Astrocyte (in vitro differentiated cells and primary cell): ENCODE results near the gene KLHL22. TPM values are rescaled to one million over a fixed set of nuclear protein-coding genes. Genes with fewer than 3 reads are reported as not detected.

Experiments used
- DNase-seq: peaks from one replicate; pipeline ENCODE4 v3.0.0-alpha.2; 2010; ENCODE audit warnings: low read depth
- FAIRE-seq: peaks from 2 replicates; lab custom pipeline; 2011; peaks lifted over from hg19 to GRCh38; lab: Jason Lieb, UNC
- H2AFZ ChIP-seq: 2 replicates; pipeline ENCODE4 v1.6.0; 2012; ENCODE audit warnings: low read depth, low read length, inconsistent platforms
- H3K27ac ChIP-seq: 2 replicates; pipeline ENCODE4 v1.5.1; 2011; ENCODE audit warnings: low read depth, low read length, inconsistent platforms
- H3K27me3 ChIP-seq: 2 replicates; pipeline ENCODE4 v1.6.0; 2011; ENCODE audit warnings: low read length, inconsistent platforms; ENCODE audit not compliant: insufficient read depth
- H3K36me3 ChIP-seq: 2 replicates; pipeline ENCODE4 v1.5.1; 2011; ENCODE audit warnings: low read length, inconsistent platforms; ENCODE audit not compliant: insufficient read depth
- H3K4me1 ChIP-seq: 2 replicates; pipeline ENCODE4 v1.5.1; 2011; ENCODE audit warnings: low read length, inconsistent platforms; ENCODE audit not compliant: insufficient read depth
- H3K4me2 ChIP-seq: 2 replicates; pipeline ENCODE4 v1.6.0; 2012; ENCODE audit warnings: low read length, inconsistent platforms
- H3K4me3 ChIP-seq: 2 replicates; pipeline ENCODE4 v1.5.1; 2011; ENCODE audit warnings: low read depth, mild to moderate bottlenecking, low read length, inconsistent platforms; ENCODE audit not compliant: insufficient read depth
- H3K79me2 ChIP-seq: 2 replicates; pipeline ENCODE4 v1.6.0; 2012; ENCODE audit warnings: mild to moderate bottlenecking, low read length, inconsistent platforms; ENCODE audit not compliant: insufficient read depth
- H3K9ac ChIP-seq: 2 replicates; pipeline ENCODE4 v1.6.0; 2012; ENCODE audit warnings: mild to moderate bottlenecking, low read length, inconsistent platforms
- H3K9me3 ChIP-seq: 2 replicates; pipeline ENCODE4 v1.5.1; 2012; ENCODE audit warnings: low read depth, mild to moderate bottlenecking, low read length, inconsistent platforms; ENCODE audit not compliant: insufficient read depth
- H4K20me1 ChIP-seq: 2 replicates; pipeline ENCODE4 v1.6.0; 2012; ENCODE audit warnings: low read length, inconsistent platforms; ENCODE audit not compliant: insufficient read depth
- H3K27ac Mint-ChIP-seq: one replicate; pipeline ENCODE4 v1.8.0; 2021; ENCODE audit warnings: mild to moderate bottlenecking, mixed read lengths; ENCODE audit not compliant: unreplicated experiment
- H3K27me3 Mint-ChIP-seq: one replicate; pipeline ENCODE4 v1.8.0; 2021; ENCODE audit warnings: low read depth, mixed read lengths; ENCODE audit not compliant: unreplicated experiment
- H3K36me3 Mint-ChIP-seq: one replicate; pipeline ENCODE4 v1.8.0; 2021; ENCODE audit warnings: low read depth, mixed read lengths; ENCODE audit not compliant: unreplicated experiment
- H3K4me1 Mint-ChIP-seq: one replicate; pipeline ENCODE4 v1.8.0; 2021; ENCODE audit warnings: low read depth, mixed read lengths; ENCODE audit not compliant: unreplicated experiment
- H3K4me3 Mint-ChIP-seq: one replicate; pipeline ENCODE4 v1.8.0; 2021; ENCODE audit warnings: mild to moderate bottlenecking, moderate library complexity, mixed read lengths; ENCODE audit not compliant: unreplicated experiment
- H3K9me3 Mint-ChIP-seq: one replicate; pipeline ENCODE4 v1.8.0; 2021; ENCODE audit warnings: mild to moderate bottlenecking, mixed read lengths; ENCODE audit not compliant: unreplicated experiment
- EZH2 ChIP-seq: IDR thresholded peaks from 2 replicates; pipeline ENCODE4 v1.6.1; 2012; ENCODE audit warnings: mild to moderate bottlenecking, low read length, inconsistent platforms; ENCODE audit not compliant: insufficient read depth
- total RNA-seq: library from RNA; stranded (reverse); gene quantifications from 2 replicates; pipeline ENCODE4 v1.2.1, GENCODE V29; 2021
- TF ChIP-seq, protein P1 (sequence below): IDR thresholded peaks from 2 replicates; pipeline ENCODE4 v1.5.1; 2011; ENCODE audit warnings: low read depth, mild to moderate bottlenecking, inconsistent platforms, low read length, moderate library complexity; ENCODE audit not compliant: insufficient read depth

KLHL22 gene
- total RNA-seq, 1 donor from 2014 or later = 14.0 TPM

DNA sequence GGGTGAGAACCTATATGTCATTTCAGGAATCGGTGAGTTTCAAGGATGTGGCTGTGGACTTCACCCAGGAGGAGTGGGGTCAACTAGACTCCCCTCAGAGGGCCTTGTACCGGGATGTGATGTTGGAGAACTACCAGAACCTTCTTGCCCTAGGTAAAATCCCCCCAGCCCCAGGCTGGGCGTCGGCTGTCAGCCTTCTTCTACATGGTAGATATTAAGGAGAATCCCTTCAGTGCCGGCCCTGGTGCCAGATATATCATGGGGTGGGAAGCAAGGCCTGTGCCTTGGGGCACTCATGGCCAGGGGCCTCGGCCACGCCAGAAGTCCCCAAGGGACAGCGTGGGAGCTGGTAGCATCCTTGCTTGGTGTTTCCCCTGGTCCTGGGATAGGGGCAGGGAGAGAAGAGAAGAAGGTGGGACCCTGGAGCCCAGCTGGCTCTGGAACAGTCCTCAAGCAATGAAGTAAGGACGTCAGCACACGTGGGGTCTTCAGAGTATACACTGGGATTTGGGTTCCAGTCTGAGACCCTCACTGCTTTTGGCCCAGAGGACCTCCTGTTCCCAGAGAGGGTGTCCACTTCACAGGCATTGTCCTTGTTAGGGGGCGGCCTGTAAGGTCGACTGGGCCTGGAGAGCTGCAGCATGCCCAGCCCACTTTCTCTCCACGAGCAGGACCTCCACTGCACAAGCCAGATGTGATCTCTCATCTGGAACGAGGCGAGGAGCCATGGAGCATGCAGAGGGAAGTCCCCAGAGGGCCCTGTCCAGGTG, 94.8 kb downstream of the KLHL22 start:
- Mint-ChIP-seq H3K27ac (no peak overlapping the region), H3K27me3 (no peaks in the 10 kb centered on the region), H3K36me3 (peaks cover 19% of the 10 kb centered on the region), H3K4me3 (no peak overlapping the region), H3K9me3 (no peaks in the 10 kb centered on the region), H3K4me1 (peaks cover 11% of the 10 kb centered on the region)
- no peak overlapping the region for H3K4me3 ChIP-seq
- H3K4me1 ChIP-seq = no peaks in the 10 kb centered on the region
- H3K27ac ChIP-seq = no peak overlapping the region
- H2AFZ ChIP-seq = no peak overlapping the region
- H3K9me3 ChIP-seq = no peaks in the 10 kb centered on the region
- no peak overlapping the region for H3K4me2 ChIP-seq
- DNase-seq = no peak
- H3K36me3 ChIP-seq = peaks cover 2% of the 10 kb centered on the region
- FAIRE-seq = no peak
- H3K79me2 ChIP-seq = peaks cover 29% of the 10 kb centered on the region
- H3K9ac ChIP-seq = no peak overlapping the region
- TF ChIP-seq EZH2 = no peak
- no peaks in the 10 kb centered on the region for H3K27me3 ChIP-seq
- H4K20me1 ChIP-seq = peaks cover 33% of the 10 kb centered on the region

DNA sequence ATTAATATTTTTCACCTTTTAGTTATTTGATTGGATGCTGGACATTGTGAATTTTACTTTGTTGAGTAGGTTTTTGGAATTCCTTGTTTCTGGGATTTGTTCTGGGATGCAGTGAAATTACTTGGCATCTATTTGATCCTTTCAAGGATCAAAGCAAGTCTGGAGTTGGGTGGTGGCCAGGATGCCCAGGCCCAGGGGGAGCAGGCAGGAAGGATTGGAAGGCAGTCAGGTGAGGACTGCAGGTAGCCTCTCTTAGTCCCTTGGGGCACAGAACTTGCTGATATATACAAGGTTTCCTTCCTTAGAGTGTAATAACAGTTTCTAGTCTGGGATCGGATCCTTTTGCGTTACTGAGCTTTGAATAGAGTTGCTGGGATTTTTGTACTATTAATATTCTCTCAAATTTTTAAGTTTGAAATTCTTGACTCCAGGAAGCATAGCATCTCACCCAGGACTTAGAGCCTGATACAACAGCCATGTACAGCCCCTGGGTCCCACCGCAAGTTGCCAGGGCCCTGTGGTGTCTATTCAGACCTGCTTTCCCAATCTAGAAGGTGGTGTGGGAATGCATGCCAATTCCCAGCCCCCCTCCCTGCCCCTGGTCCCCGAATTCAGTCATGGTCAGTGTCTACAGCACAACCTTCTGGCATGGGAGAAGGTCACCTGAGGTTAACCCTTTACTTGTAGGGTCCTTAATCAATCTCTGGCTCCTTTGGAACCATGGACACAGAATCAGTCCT, 95.6 kb downstream of the KLHL22 start:
- Histone ChIP-seq H3K4me2 (no peak overlapping the region), H3K4me3 (no peak overlapping the region), H3K36me3 (peaks cover 2% of the 10 kb centered on the region), H3K27ac (no peak overlapping the region), H3K27me3 (no peaks in the 10 kb centered on the region), H3K9ac (no peak overlapping the region), H2AFZ (no peak overlapping the region), H4K20me1 (peaks cover 40% of the 10 kb centered on the region), H3K4me1 (peaks cover 2% of the 10 kb centered on the region), H3K79me2 (peaks cover 36% of the 10 kb centered on the region), H3K9me3 (no peaks in the 10 kb centered on the region)
- no peak overlapping the region for H3K4me3 Mint-ChIP-seq
- peaks cover 15% of the 10 kb centered on the region for H3K4me1 Mint-ChIP-seq
- peaks cover 18% of the 10 kb centered on the region for H3K36me3 Mint-ChIP-seq
- H3K27me3 Mint-ChIP-seq = no peaks in the 10 kb centered on the region
- TF ChIP-seq, protein P1, sequence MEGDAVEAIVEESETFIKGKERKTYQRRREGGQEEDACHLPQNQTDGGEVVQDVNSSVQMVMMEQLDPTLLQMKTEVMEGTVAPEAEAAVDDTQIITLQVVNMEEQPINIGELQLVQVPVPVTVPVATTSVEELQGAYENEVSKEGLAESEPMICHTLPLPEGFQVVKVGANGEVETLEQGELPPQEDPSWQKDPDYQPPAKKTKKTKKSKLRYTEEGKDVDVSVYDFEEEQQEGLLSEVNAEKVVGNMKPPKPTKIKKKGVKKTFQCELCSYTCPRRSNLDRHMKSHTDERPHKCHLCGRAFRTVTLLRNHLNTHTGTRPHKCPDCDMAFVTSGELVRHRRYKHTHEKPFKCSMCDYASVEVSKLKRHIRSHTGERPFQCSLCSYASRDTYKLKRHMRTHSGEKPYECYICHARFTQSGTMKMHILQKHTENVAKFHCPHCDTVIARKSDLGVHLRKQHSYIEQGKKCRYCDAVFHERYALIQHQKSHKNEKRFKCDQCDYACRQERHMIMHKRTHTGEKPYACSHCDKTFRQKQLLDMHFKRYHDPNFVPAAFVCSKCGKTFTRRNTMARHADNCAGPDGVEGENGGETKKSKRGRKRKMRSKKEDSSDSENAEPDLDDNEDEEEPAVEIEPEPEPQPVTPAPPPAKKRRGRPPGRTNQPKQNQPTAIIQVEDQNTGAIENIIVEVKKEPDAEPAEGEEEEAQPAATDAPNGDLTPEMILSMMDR = no peak
- TF ChIP-seq EZH2 = no peak
- H3K9me3 Mint-ChIP-seq = no peaks in the 10 kb centered on the region
- no peak for DNase-seq
- no peak for FAIRE-seq
- no peak overlapping the region for H3K27ac Mint-ChIP-seq

DNA sequence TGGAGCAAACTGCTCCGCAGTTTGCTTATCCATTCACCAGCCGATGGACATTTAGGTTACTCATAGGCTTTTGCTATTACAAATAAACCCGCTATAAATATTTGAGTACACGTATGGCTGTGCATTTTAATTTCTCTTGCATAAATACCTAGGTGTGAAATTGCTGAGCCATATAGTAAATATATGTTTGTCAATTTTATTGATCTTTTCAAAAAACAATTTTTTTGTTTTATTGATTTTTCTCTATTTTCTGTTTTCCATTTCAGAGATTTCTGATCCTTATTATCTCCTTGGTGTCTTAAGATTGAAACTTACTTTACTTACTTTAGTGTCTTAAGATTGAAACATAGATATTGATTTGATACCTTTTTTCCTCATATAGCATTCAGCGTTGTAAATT, 97.2 kb downstream of the KLHL22 start:
- no peak overlapping the region for H3K27ac ChIP-seq
- no peak overlapping the region for H3K4me3 ChIP-seq
- Mint-ChIP-seq H3K36me3 (peaks cover 7% of the 10 kb centered on the region), H3K27me3 (no peaks in the 10 kb centered on the region), H3K9me3 (no peaks in the 10 kb centered on the region), H3K4me1 (peaks cover 19% of the 10 kb centered on the region), H3K27ac (no peak overlapping the region), H3K4me3 (no peak overlapping the region)
- TF ChIP-seq, protein P1 = no peak
- TF ChIP-seq EZH2 = no peak
- DNase-seq = no peak
- H3K79me2 ChIP-seq = peaks cover 44% of the 10 kb centered on the region
- H3K27me3 ChIP-seq = no peaks in the 10 kb centered on the region
- H3K36me3 ChIP-seq = no peaks in the 10 kb centered on the region
- no peak overlapping the region for H3K9ac ChIP-seq
- H3K4me1 ChIP-seq = peaks cover 5% of the 10 kb centered on the region
- peaks cover 42% of the 10 kb centered on the region for H4K20me1 ChIP-seq
- H2AFZ ChIP-seq = no peak overlapping the region
- FAIRE-seq = no peak
- H3K9me3 ChIP-seq = no peaks in the 10 kb centered on the region
- H3K4me2 ChIP-seq = no peak overlapping the region
